GM19395 (cell line): ENCODE data around the gene MYLK4.

Experiments
- ATAC-seq: cut with Tn5 transposase; IDR thresholded peaks from one replicate; pipeline ENCODE4 v1.9.1; 2021; ENCODE audit warnings: mild to moderate bottlenecking, moderate library complexity; ENCODE audit not compliant: unreplicated experiment

Gene MYLK4

GRCh38 chr6:2634139-2634964, 116.4 kb downstream of the MYLK4 start:
- peak; percentile 87 for ATAC-seq

- no peak for ATAC-seq
Measured at GRCh38 chr6:2633736-2634135, 117.0 kb downstream of the MYLK4 start.

- no peak for ATAC-seq
Measured at GRCh38 chr6:2632976-2633584, 117.6 kb downstream of the MYLK4 start.

GRCh38 chr6:2632368-2632767, 118.4 kb downstream of the MYLK4 start:
- ATAC-seq, result no peak

GRCh38 chr6:2630891-2631571, 119.7 kb downstream of the MYLK4 start:
- ATAC-seq, result no peak

GRCh38 chr6:2630359-2630758, 120.4 kb downstream of the MYLK4 start:
- no peak for ATAC-seq

GRCh38 chr6:2626401-2626800, 124.3 kb downstream of the MYLK4 start:
- no peak for ATAC-seq

GRCh38 chr6:2625581-2625980, 125.1 kb downstream of the MYLK4 start:
- no peak for ATAC-seq

- no peak for ATAC-seq
Measured at GRCh38 chr6:2624177-2624576, 126.5 kb downstream of the MYLK4 start.

GRCh38 chr6:2623295-2623694, 127.4 kb downstream of the MYLK4 start:
- ATAC-seq, result no peak

- ATAC-seq, result no peak
Measured at GRCh38 chr6:2622671-2623070, 128.1 kb downstream of the MYLK4 start.

- no peak for ATAC-seq
Measured at GRCh38 chr6:2619651-2620050, 131.1 kb downstream of the MYLK4 start.

- ATAC-seq, result no peak
Measured at GRCh38 chr6:2617729-2618128, 133.0 kb downstream of the MYLK4 start.

GRCh38 chr6:2616811-2617210, 133.9 kb downstream of the MYLK4 start:
- no peak for ATAC-seq

- ATAC-seq, result no peak
Measured at GRCh38 chr6:2615251-2615650, 135.5 kb downstream of the MYLK4 start.

- no peak for ATAC-seq
Measured at GRCh38 chr6:2614846-2615245, 135.9 kb downstream of the MYLK4 start.

GRCh38 chr6:2614155-2614554, 136.6 kb downstream of the MYLK4 start:
- ATAC-seq, result no peak
